ENCODE measurements around the gene MBD3L1.

Gene MBD3L1

GRCh38 chr19:8866344-8866743, 34.2 kb downstream of the MBD3L1 start:
- no peak for TF ChIP-seq CTCF (IDR thresholded peaks at IDR 0.05; ENCODE audit: control insufficient read depth, insufficient read depth, low read depth, low read length, missing control alignments)
- DNase-seq (ENCODE audit: low read depth) = no peak

GRCh38 chr19:8877854-8878705, 45.9 kb downstream of the MBD3L1 start:
- TF ChIP-seq CTCF (IDR thresholded peaks at IDR 0.05; ENCODE audit: control insufficient read depth, insufficient read depth, low read depth, low read length, missing control alignments) = no peak
- DNase-seq (ENCODE audit: low read depth) = no peak
- H3K4me3 ChIP-seq (ENCODE audit: control insufficient read depth, low read depth, low read length) = no peak overlapping the region

More at GRCh38 chr19:8866344-8866743, 34.2 kb downstream of the MBD3L1 start:
- H3K4me3 ChIP-seq (ENCODE audit: control insufficient read depth, low read depth, low read length) = no peak overlapping the region

GRCh38 chr19:8880868-8881488, 48.8 kb downstream of the MBD3L1 start:
- DNase-seq (ENCODE audit: low read depth) = no peak
- TF ChIP-seq CTCF (IDR thresholded peaks at IDR 0.05; ENCODE audit: control insufficient read depth, insufficient read depth, low read depth, low read length, missing control alignments) = no peak
- no peak overlapping the region for H3K4me3 ChIP-seq (ENCODE audit: control insufficient read depth, low read depth, low read length)

GRCh38 chr19:8881512-8881911, 49.3 kb downstream of the MBD3L1 start:
- no peak for DNase-seq (ENCODE audit: low read depth)
- no peak for TF ChIP-seq CTCF (IDR thresholded peaks at IDR 0.05; ENCODE audit: control insufficient read depth, insufficient read depth, low read depth, low read length, missing control alignments)
- no peak overlapping the region for H3K4me3 ChIP-seq (ENCODE audit: control insufficient read depth, low read depth, low read length)

- no peak for TF ChIP-seq CTCF (IDR thresholded peaks at IDR 0.05; ENCODE audit: control insufficient read depth, insufficient read depth, low read depth, low read length, missing control alignments)
Measured at GRCh38 chr19:8884416-8884815, 52.2 kb downstream of the MBD3L1 start.

GRCh38 chr19:8887364-8887763, 55.2 kb downstream of the MBD3L1 start:
- no peak for TF ChIP-seq CTCF (IDR thresholded peaks at IDR 0.05; ENCODE audit: control insufficient read depth, insufficient read depth, low read depth, low read length, missing control alignments)
- DNase-seq (ENCODE audit: low read depth) = no peak
- H3K4me3 ChIP-seq (ENCODE audit: control insufficient read depth, low read depth, low read length) = no peak overlapping the region

More at GRCh38 chr19:8884416-8884815, 52.2 kb downstream of the MBD3L1 start:
- no peak for DNase-seq (ENCODE audit: low read depth)
- no peak overlapping the region for H3K4me3 ChIP-seq (ENCODE audit: control insufficient read depth, low read depth, low read length)
